Left cardiac atrium (tissue), 4 donors: ENCODE measurements around the gene PDS5B. TPM values are rescaled to one million over a fixed set of nuclear protein-coding genes. Genes with fewer than 3 reads are reported as not detected.

Source experiments
- ATAC-seq, 2 donors: fragments of 200-7000 bp; cut with Tn5 transposase; one replicate each; pipeline ENCODE4 v1.9.1; 2020; ENCODE audit warnings: mild to moderate bottlenecking in 2 of 2, moderate library complexity in 2 of 2
- DNase-seq: peaks from one replicate; pipeline ENCODE4 v3.0.0-alpha.2; 2020
- intact Hi-C, 2 donors: fragments of 100-400 bp; cut with DNase I; formaldehyde crosslinking; loops; one replicate each; pipeline versions ENCODE4 v1.14.1 to v1.15.1; 2022 to 2023
- total RNA-seq, 2 donors: library from RNA; stranded (reverse); fragmentation: NEBNext Ultra II Directional; extraction: Animal tissue kit (Norgen Biotek cat#: 25700); gene quantifications; one replicate each; pipeline ENCODE4 v1.2.1, GENCODE V29; 2021
- donor health status: DM: no; HTN: yes; CAD: no.
- donor health status: DM: no; HTN: yes; CAD: no; lungs with severe emphysema.
- donor health status: DM: yes; HTN: yes; CAD: no.
- donor health status: Dilated cardiomyopathy.

PDS5B gene
- total RNA-seq, 2 donors from 2014 or later = 19.5 to 27.2 TPM

- ATAC-seq = no peak
- intact Hi-C loops = loop anchor here (1.0 to 5.0 kb wide), 2 partner anchors 51 to 52 kb away; partner anchors contain the start of gene PDS5B (in 2 of the 2)
- no peak for DNase-seq
These were observed 52.5 kb downstream of the PDS5B start for GRCh38 chr13:32638739-32639138.

- DNase-seq (peak; percentile 54), ATAC-seq (peak; percentile 79 to 86)
- intact Hi-C loops = loop anchor here (1.0 to 5.0 kb wide), 2 partner anchors 52 to 53 kb away; partner anchors contain the start of gene PDS5B (in 2 of the 2)
These were observed 53.4 kb downstream of the PDS5B start for GRCh38 chr13:32639502-32640105.

- intact Hi-C loops = no loop called here
- ATAC-seq = no peak
- no peak for DNase-seq
These were observed 56.1 kb downstream of the PDS5B start for GRCh38 chr13:32642316-32642715.

- DNase-seq = no peak
- intact Hi-C loops = no loop called here
- ATAC-seq = no peak
These were observed 56.6 kb downstream of the PDS5B start for GRCh38 chr13:32642858-32643257.

- DNase-seq (no peak), ATAC-seq (no peak)
- intact Hi-C loops = no loop called here
These were observed 59.6 kb downstream of the PDS5B start for GRCh38 chr13:32645854-32646253.

GRCh38 chr13:32647926-32648325, 61.7 kb downstream of the PDS5B start:
- intact Hi-C loops = no loop called here
- no peak for DNase-seq
- ATAC-seq = no peak

GRCh38 chr13:32650705-32651311, 64.6 kb downstream of the PDS5B start:
- DNase-seq (peak; percentile 44), ATAC-seq (peak; percentile 59 to 68)
- intact Hi-C loops = no loop called here

GRCh38 chr13:32657309-32657708, 71.1 kb downstream of the PDS5B start:
- ATAC-seq (no peak), DNase-seq (no peak)
- intact Hi-C loops = no loop called here

GRCh38 chr13:32659736-32660135, 73.5 kb downstream of the PDS5B start:
- DNase-seq = no peak
- ATAC-seq = peak in 1 of 2 donors; percentile 53

GRCh38 chr13:32660227-32660626, 74.0 kb downstream of the PDS5B start:
- ATAC-seq (peak in 1 of 2 donors; percentile 25), DNase-seq (no peak)
- intact Hi-C loops = no loop called here

More at GRCh38 chr13:32659736-32660135, 73.5 kb downstream of the PDS5B start:
- intact Hi-C loops = no loop called here

GRCh38 chr13:32661685-32662084, 75.4 kb downstream of the PDS5B start:
- intact Hi-C loops = no loop called here
- ATAC-seq (no peak), DNase-seq (no peak)

- ATAC-seq (no peak), DNase-seq (no peak)
These were observed 77.4 kb downstream of the PDS5B start for GRCh38 chr13:32663660-32664059.

GRCh38 chr13:32666990-32667571, 80.8 kb downstream of the PDS5B start:
- intact Hi-C loops = no loop called here
- DNase-seq = no peak
- no peak for ATAC-seq

More at GRCh38 chr13:32663660-32664059, 77.4 kb downstream of the PDS5B start:
- intact Hi-C loops = no loop called here

GRCh38 chr13:32669030-32669646, 82.9 kb downstream of the PDS5B start:
- intact Hi-C loops = no loop called here
- peak in 1 of 2 donors; percentile 29 for ATAC-seq
- DNase-seq = no peak

- intact Hi-C loops = no loop called here
- ATAC-seq = no peak
- DNase-seq = no peak
These were observed 88.3 kb downstream of the PDS5B start for GRCh38 chr13:32674503-32674902.

GRCh38 chr13:32676242-32676641, 90.0 kb downstream of the PDS5B start:
- intact Hi-C loops = no loop called here
- ATAC-seq = no peak
- no peak for DNase-seq

GRCh38 chr13:32682130-32682529, 95.9 kb downstream of the PDS5B start:
- intact Hi-C loops = no loop called here
- DNase-seq (no peak), ATAC-seq (no peak)

- intact Hi-C loops = no loop called here
- no peak for DNase-seq
- no peak for ATAC-seq
These were observed 96.5 kb downstream of the PDS5B start for GRCh38 chr13:32682740-32683139.

- intact Hi-C loops = no loop called here
- DNase-seq = no peak
- no peak for ATAC-seq
These were observed 101.0 kb downstream of the PDS5B start for GRCh38 chr13:32687275-32687674.

- ATAC-seq (no peak), DNase-seq (no peak)
- intact Hi-C loops = no loop called here
These were observed 109.5 kb downstream of the PDS5B start for GRCh38 chr13:32695602-32696250.
